Panc1 (cell line): Measurements from ENCODE around the gene AFF3. TPM values are rescaled to one million over a fixed set of nuclear protein-coding genes. Genes with fewer than 3 reads are reported as not detected.

Experiments
- ATAC-seq: fragments of 200-7000 bp; cut with Tn5 transposase; 2 replicates; pipeline ENCODE4 v1.9.1; 2020; ENCODE audit warnings: mild to moderate bottlenecking, moderate library complexity
- BruUV-seq: library from RNA; stranded (reverse); fragments of 400-500 nt; replicated peaks from 2 replicates; lab custom pipeline; 2021; lab: Mats Ljungman, UMichigan
- CTCF ChIA-PET: fragments of 300-600 bp; sonication (Branson Sonifier 250); formaldehyde crosslinking; loops from one replicate; lab custom pipeline; 2022; ENCODE audit warnings: antibody characterized with exemption; lab: Charles Lee
- POLR2A ChIA-PET: fragments of 300-600 bp; sonication (Branson Sonifier 250); formaldehyde crosslinking; loops from one replicate; lab custom pipeline; 2022; ENCODE audit warnings: antibody characterized with exemption; lab: Charles Lee
- DNase-seq: peaks from one replicate; pipeline ENCODE4 v3.0.0-alpha.2; 2010; ENCODE audit warnings: low read depth, low spot score
- H3K27ac ChIP-seq: 2 replicates; pipeline ENCODE4 v1.5.1; 2011; ENCODE audit warnings: mild to moderate bottlenecking, low read length, inconsistent platforms
- H3K27me3 ChIP-seq: fragments of 200-500 bp; sonication (Bioruptor generic); 2 replicates; pipeline ENCODE4 v1.6.0; 2014; ENCODE audit warnings: low read length, inconsistent platforms; ENCODE audit not compliant: control insufficient read depth, insufficient read depth
- H3K36me3 ChIP-seq: fragments of 200-500 bp; sonication (Bioruptor generic); 2 replicates; pipeline ENCODE4 v1.5.1; 2014; ENCODE audit warnings: inconsistent platforms, mild to moderate bottlenecking, low read length, moderate library complexity; ENCODE audit not compliant: control insufficient read depth, insufficient read depth
- H3K4me1 ChIP-seq: 2 replicates; pipeline ENCODE4 v1.5.1; 2011; ENCODE audit warnings: inconsistent platforms, mild to moderate bottlenecking, low read length, moderate library complexity; ENCODE audit not compliant: control insufficient read depth, insufficient read depth
- H3K4me3 ChIP-seq, 2 experiments: 2 replicates each; pipeline ENCODE4 v1.5.1; 2011 to 2012; ENCODE audit warnings: low read depth in 2 of 2, low read length in 2 of 2, mild to moderate bottlenecking in 2 of 2, inconsistent platforms in 1 of 2, moderate library complexity in 1 of 2
- H3K9me3 ChIP-seq: fragments of 200-500 bp; sonication (Bioruptor generic); 2 replicates; pipeline ENCODE4 v1.5.1; 2014; ENCODE audit warnings: low read depth, mild to moderate bottlenecking, inconsistent platforms, low read length, moderate library complexity; ENCODE audit not compliant: control insufficient read depth, insufficient read depth
- POLR2AphosphoS5 ChIP-seq: IDR thresholded peaks from 2 replicates; pipeline ENCODE4 v1.6.1; 2012; ENCODE audit warnings: mild to moderate bottlenecking, low read depth, low read length, moderate library complexity
- REST ChIP-seq, 2 experiments: IDR thresholded peaks; 2 replicates each; pipeline ENCODE4 v1.6.1; 2011 to 2012; ENCODE audit warnings: low read depth in 2 of 2, control low read depth in 1 of 2, low read length in 1 of 2, mild to moderate bottlenecking in 1 of 2, moderate library complexity in 1 of 2; ENCODE audit not compliant: insufficient read depth in 1 of 2
- SIN3A ChIP-seq: IDR thresholded peaks from 2 replicates; pipeline ENCODE4 v1.6.1; 2012; ENCODE audit warnings: low read depth, mild to moderate bottlenecking, low read length, moderate library complexity, borderline replicate concordance; ENCODE audit not compliant: insufficient read depth
- TCF7L2 ChIP-seq: IDR thresholded peaks from 2 replicates; pipeline ENCODE4 v1.6.1; 2011; ENCODE audit warnings: mild to moderate bottlenecking, low read depth, low read length, inconsistent platforms
- in situ Hi-C: cut with HindIII; loops from 2 replicates; pipeline ENCODE4 v1.10.0; 2016; ENCODE audit warnings: low sequenced_read_pairs, low pct_unique_long_range_greater_than_20kb
- intact Hi-C: fragments of 100-400 bp; cut with micrococcal nuclease; formaldehyde crosslinking; loops from one replicate; pipeline ENCODE4 v1.10.0; 2022; ENCODE audit not compliant: unreplicated experiment
- total RNA-seq: library from RNA; stranded (reverse); gene quantifications from one replicate; pipeline ENCODE4 v1.2.1, GENCODE V29; 2021; ENCODE audit not compliant: unreplicated experiment
- TF ChIP-seq, protein P1 (sequence below): fragments of 450-650 bp; IDR thresholded peaks from 2 replicates; pipeline ENCODE4 v1.5.1; 2017; ENCODE audit warnings: mild to moderate bottlenecking

Gene AFF3
- total RNA-seq, 1 experiment from 2014 or later: 2.2 TPM

DNA sequence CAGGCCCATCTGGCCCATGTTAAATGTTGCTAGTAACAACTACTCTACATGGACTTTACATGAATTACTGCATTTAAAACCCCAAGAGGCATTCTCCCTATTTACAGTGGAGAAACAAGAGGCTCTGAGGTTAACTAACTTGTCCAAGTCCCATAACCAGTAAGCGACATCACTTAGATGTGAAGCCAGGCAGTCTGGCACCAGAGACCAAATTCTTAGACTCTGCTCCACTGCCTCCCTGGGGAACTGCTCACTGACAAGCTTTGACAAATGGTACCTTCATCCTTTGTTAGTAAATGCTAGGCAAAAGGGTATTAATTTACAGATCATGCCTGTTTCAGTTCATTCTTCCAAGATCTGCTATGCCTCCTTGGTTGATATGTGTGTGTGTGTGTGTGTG, 124.8 kb downstream of the AFF3 start:
- Histone ChIP-seq H3K27ac (no peak overlapping the region), H3K4me3 (no peak overlapping the region), H3K27me3 (no peaks in the 10 kb centered on the region; the same call in 1 of the 2 replicates), H3K9me3 (no peaks in the 10 kb centered on the region), H3K36me3 (no peaks in the 10 kb centered on the region), H3K4me1 (peaks cover 3% of the 10 kb centered on the region; the same call in 1 of the 2 replicates)
- in situ Hi-C loops (no loop called here), intact Hi-C loops (no loop called here)
- DNase-seq: no peak
- ChIA-PET CTCF (no interaction called here), POLR2A (no interaction called here)
- no TSS peak for BruUV-seq
- TF ChIP-seq SIN3A (no peak), TCF7L2 (no peak), POLR2AphosphoS5 (no peak), REST (IDR thresholded peaks at IDR 0.05; ENCODE audit: insufficient read depth in 1 of 2, low read depth in 2 of 2, low read length in 1 of 2) (no peak)
- TF ChIP-seq, protein P1, sequence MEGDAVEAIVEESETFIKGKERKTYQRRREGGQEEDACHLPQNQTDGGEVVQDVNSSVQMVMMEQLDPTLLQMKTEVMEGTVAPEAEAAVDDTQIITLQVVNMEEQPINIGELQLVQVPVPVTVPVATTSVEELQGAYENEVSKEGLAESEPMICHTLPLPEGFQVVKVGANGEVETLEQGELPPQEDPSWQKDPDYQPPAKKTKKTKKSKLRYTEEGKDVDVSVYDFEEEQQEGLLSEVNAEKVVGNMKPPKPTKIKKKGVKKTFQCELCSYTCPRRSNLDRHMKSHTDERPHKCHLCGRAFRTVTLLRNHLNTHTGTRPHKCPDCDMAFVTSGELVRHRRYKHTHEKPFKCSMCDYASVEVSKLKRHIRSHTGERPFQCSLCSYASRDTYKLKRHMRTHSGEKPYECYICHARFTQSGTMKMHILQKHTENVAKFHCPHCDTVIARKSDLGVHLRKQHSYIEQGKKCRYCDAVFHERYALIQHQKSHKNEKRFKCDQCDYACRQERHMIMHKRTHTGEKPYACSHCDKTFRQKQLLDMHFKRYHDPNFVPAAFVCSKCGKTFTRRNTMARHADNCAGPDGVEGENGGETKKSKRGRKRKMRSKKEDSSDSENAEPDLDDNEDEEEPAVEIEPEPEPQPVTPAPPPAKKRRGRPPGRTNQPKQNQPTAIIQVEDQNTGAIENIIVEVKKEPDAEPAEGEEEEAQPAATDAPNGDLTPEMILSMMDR: no peak
- ATAC-seq: no peak

DNA sequence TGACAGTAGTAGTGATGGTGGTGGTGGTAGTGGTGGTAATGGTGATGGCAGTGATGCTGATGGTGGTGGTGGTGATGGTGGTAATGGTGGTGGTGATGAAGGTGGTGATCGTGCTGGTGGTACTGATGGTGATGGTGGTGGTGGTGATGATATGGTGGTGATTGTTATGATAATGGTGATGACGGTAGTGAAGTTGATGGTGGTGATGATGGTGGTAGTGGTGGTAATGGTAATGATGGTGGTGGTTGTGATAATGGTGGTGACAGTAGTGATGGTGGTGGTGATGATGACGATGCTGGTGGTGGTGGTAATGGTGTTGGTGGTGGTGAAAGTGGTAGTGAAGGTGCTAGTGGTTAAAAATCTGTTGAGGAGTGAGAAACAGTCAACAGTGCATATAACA, 125.6 kb downstream of the AFF3 start:
- peaks cover 3% of the 10 kb centered on the region; the same call in 1 of the 2 replicates for H3K4me1 ChIP-seq
- ChIA-PET CTCF (no interaction called here), POLR2A (no interaction called here)
- intact Hi-C loops (no loop called here), in situ Hi-C loops (no loop called here)
- no peak overlapping the region for H3K27ac ChIP-seq
- BruUV-seq: no TSS peak
- TF ChIP-seq SIN3A: no peak
- no peak for TF ChIP-seq POLR2AphosphoS5
- no peak for TF ChIP-seq TCF7L2
- TF ChIP-seq, protein P1: no peak
- no peak for TF ChIP-seq REST (IDR thresholded peaks at IDR 0.05; ENCODE audit: insufficient read depth in 1 of 2, low read depth in 2 of 2, low read length in 1 of 2)
- no peak overlapping the region for H3K4me3 ChIP-seq
- no peaks in the 10 kb centered on the region for H3K9me3 ChIP-seq
- no peaks in the 10 kb centered on the region; the same call in 1 of the 2 replicates for H3K27me3 ChIP-seq
- ATAC-seq: no peak
- DNase-seq: no peak
- H3K36me3 ChIP-seq: no peaks in the 10 kb centered on the region
